Measurements from ENCODE around the gene PLEKHA5. TPM values are rescaled to one million over a fixed set of nuclear protein-coding genes. Genes with fewer than 3 reads are reported as not detected.

The PLEKHA5 gene
- polyA plus RNA-seq, 1 of the 3 experiments (the other 2 are of a cell fraction) = 7.1 TPM

DNA sequence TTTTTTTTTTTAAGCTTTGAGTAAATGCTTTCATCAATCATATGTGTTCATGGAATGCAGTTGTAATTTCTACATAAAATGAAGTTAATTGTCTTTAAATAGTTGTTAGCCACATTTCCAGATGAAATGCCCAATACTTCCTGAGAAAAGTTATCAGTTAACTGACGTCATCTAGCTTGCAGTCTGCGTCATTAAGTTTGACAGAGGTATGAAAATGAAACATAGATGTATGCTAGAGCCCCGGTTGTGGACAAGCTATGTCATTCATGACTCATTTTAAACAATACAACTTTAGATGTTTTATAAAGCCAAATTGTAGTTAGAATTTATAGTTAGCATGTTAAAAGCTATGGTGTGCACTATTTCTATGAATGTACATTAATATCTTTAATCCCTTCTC, 90.7 kb downstream of the PLEKHA5 start:
- Histone ChIP-seq H3K4me2 (no peak overlapping the region), H3K9me2 (no peaks in the 10 kb centered on the region), H3K9me3 (no peaks in the 10 kb centered on the region), H3K36me3 (replicated peaks in 1 of 2; ENCODE audit: control insufficient read depth in 1 of 2, insufficient read depth in 2 of 2, low read length in 1 of 2) (no peaks in the 10 kb centered on the region), H3K9ac (no peak overlapping the region), H3K27me3 (ENCODE audit: insufficient read depth) (no peaks in the 10 kb centered on the region), H3K79me2 (ENCODE audit: insufficient read depth) (no peaks in the 10 kb centered on the region), H2AFZ (ENCODE audit: low read depth) (no peak overlapping the region), H3K4me1 (ENCODE audit: control insufficient read depth in 1 of 2, insufficient read depth in 2 of 2, low read depth in 1 of 2, low read length in 1 of 2) (peaks cover 5 to 10% of the 10 kb centered on the region in 2 experiments; a peak in 3 of 4 replicates), H3K27ac (ENCODE audit: low read depth in 2 of 2, low read length in 1 of 2) (peak overlapping the region in 1 of 2 experiments; percentile 53; a peak in 2 of 4 replicates), H4K20me1 (ENCODE audit: insufficient read depth) (no peaks in the 10 kb centered on the region), H3F3A (replicated peaks; ENCODE audit: insufficient read depth) (peaks cover 8% of the 10 kb centered on the region), H3K4me3 (ENCODE audit: low read depth in 2 of 2, low read length in 1 of 2) (no peak overlapping the region)
- DNase-seq = no peak
- 19% methylated on average over 3 of the region's 3 CpGs for WGBS (ENCODE audit: low lambda C conversion rate)
- POLR2A ChIA-PET = no interaction called here
- CTCF ChIA-PET = no interaction called here
- TF ChIP-seq MAX (IDR thresholded peaks at IDR 0.05; ENCODE audit: low read depth) (no peak), YY1 (IDR thresholded peaks at IDR 0.05; ENCODE audit: low read depth) (no peak), EP300 (IDR thresholded peaks at IDR 0.05; ENCODE audit: borderline replicate concordance in 1 of 2, low read depth in 1 of 2, low read length in 1 of 2) (no peak; a peak in 1 of 4 replicates), EZH2phosphoT487 (IDR thresholded peaks at IDR 0.05; ENCODE audit: borderline replicate concordance, low read depth) (no peak), TCF12 (IDR thresholded peaks at IDR 0.05) (peak; percentile 29; the same call in 1 of the 2 replicates), JUND (IDR thresholded peaks at IDR 0.05) (peak; percentile 39; the same call in 1 of the 2 replicates), GATA2 (CRISPR knock-in tag; IDR thresholded peaks at IDR 0.05) (no peak), ZBTB33 (IDR thresholded peaks at IDR 0.05; ENCODE audit: borderline replicate concordance, low read depth) (no peak), FOSL2 (IDR thresholded peaks at IDR 0.05; ENCODE audit: borderline replicate concordance, low read depth) (peak; percentile 46; the same call in 1 of the 2 replicates)
- TF ChIP-seq, protein P1, sequence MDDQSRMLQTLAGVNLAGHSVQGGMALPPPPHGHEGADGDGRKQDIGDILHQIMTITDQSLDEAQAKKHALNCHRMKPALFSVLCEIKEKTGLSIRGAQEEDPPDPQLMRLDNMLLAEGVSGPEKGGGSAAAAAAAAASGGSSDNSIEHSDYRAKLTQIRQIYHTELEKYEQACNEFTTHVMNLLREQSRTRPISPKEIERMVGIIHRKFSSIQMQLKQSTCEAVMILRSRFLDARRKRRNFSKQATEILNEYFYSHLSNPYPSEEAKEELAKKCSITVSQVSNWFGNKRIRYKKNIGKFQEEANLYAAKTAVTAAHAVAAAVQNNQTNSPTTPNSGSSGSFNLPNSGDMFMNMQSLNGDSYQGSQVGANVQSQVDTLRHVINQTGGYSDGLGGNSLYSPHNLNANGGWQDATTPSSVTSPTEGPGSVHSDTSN (IDR thresholded peaks at IDR 0.05) = peak; percentile 81

DNA sequence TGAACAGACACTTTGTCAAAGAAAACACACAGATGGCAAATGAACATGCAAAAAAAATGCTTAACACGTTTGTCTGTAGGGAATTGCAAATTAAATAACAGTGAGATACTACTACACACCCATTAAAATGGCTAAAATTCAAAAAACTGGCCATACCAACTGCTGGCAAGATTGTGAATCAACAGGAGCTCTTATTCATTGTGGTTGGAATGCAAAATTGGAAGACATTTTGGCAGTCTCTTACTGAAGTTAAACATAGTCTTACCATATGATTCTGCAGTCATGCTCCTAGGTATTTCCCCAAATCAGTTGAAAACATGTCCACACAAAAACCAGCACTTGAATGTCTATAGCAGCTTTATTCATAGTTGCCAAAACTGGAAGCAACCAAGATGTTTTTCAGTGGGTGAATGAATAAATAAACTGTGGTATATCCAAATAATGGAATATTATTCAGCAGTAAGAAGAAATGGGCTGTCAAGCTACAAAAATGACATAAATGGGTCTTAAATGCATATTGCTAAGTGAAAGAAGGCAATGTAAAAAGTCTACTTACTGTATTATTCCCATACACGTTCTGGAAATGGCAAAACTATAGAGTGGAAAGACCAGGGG, 91.4 kb downstream of the PLEKHA5 start:
- ChIA-PET CTCF (no interaction called here), POLR2A (no interaction called here)
- H3K4me1 ChIP-seq (ENCODE audit: control insufficient read depth in 1 of 2, insufficient read depth in 2 of 2, low read depth in 1 of 2, low read length in 1 of 2) = peaks cover 5 to 10% of the 10 kb centered on the region in 2 experiments; a peak in 3 of 4 replicates
- TF ChIP-seq, protein P2, sequence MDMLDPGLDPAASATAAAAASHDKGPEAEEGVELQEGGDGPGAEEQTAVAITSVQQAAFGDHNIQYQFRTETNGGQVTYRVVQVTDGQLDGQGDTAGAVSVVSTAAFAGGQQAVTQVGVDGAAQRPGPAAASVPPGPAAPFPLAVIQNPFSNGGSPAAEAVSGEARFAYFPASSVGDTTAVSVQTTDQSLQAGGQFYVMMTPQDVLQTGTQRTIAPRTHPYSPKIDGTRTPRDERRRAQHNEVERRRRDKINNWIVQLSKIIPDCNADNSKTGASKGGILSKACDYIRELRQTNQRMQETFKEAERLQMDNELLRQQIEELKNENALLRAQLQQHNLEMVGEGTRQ (IDR thresholded peaks at IDR 0.05; ENCODE audit: borderline replicate concordance, low read depth, low read length) = no peak
- TF ChIP-seq ELF1 (IDR thresholded peaks at IDR 0.05) (no peak), MEF2A (IDR thresholded peaks at IDR 0.05; ENCODE audit: borderline replicate concordance, low read depth) (no peak), FOXM1 (IDR thresholded peaks at IDR 0.05; ENCODE audit: low read depth) (no peak), MXI1 (IDR thresholded peaks at IDR 0.05; ENCODE audit: low read depth, low read length) (no peak), NRF1 (IDR thresholded peaks at IDR 0.05; ENCODE audit: low read depth, low read length) (no peak), GABPA (IDR thresholded peaks at IDR 0.05; ENCODE audit: low read depth) (no peak), RFX5 (IDR thresholded peaks at IDR 0.05; ENCODE audit: low read length) (no peak), NFIC (IDR thresholded peaks at IDR 0.05; ENCODE audit: borderline replicate concordance) (peak; percentile 45; the same call in 1 of the 2 replicates), MAX (IDR thresholded peaks at IDR 0.05; ENCODE audit: low read depth) (no peak), SIN3A (IDR thresholded peaks at IDR 0.05; ENCODE audit: borderline replicate concordance, low read depth, low read length) (no peak), TCF12 (IDR thresholded peaks at IDR 0.05) (peak; percentile 46), RXRA (IDR thresholded peaks at IDR 0.05; ENCODE audit: borderline replicate concordance, low read depth) (no peak)
- TF ChIP-seq, protein P3, sequence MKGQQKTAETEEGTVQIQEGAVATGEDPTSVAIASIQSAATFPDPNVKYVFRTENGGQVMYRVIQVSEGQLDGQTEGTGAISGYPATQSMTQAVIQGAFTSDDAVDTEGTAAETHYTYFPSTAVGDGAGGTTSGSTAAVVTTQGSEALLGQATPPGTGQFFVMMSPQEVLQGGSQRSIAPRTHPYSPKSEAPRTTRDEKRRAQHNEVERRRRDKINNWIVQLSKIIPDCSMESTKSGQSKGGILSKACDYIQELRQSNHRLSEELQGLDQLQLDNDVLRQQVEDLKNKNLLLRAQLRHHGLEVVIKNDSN (IDR thresholded peaks at IDR 0.05; ENCODE audit: borderline replicate concordance, low read depth) = no peak
- no peak for DNase-seq
- no peaks in the 10 kb centered on the region for H3K9me2 ChIP-seq
- H3K27ac ChIP-seq (ENCODE audit: low read depth in 2 of 2, low read length in 1 of 2) = peak overlapping the region in 1 of 2 experiments; percentile 53; a peak in 2 of 4 replicates
- no peaks in the 10 kb centered on the region for H3K36me3 ChIP-seq (replicated peaks in 1 of 2; ENCODE audit: control insufficient read depth in 1 of 2, insufficient read depth in 2 of 2, low read length in 1 of 2)
- 76% methylated on average over 2 of the region's 2 CpGs for WGBS (ENCODE audit: low lambda C conversion rate)
- H3K4me2 ChIP-seq = no peak overlapping the region
- H2AFZ ChIP-seq (ENCODE audit: low read depth) = no peak overlapping the region
- peaks cover 8% of the 10 kb centered on the region for H3F3A ChIP-seq (replicated peaks; ENCODE audit: insufficient read depth)
- H3K4me3 ChIP-seq (ENCODE audit: low read depth in 2 of 2, low read length in 1 of 2) = no peak overlapping the region
- H3K27me3 ChIP-seq (ENCODE audit: insufficient read depth) = no peaks in the 10 kb centered on the region
- H3K9me3 ChIP-seq = no peaks in the 10 kb centered on the region
- no peaks in the 10 kb centered on the region for H4K20me1 ChIP-seq (ENCODE audit: insufficient read depth)
- H3K9ac ChIP-seq = no peak overlapping the region
- no peaks in the 10 kb centered on the region for H3K79me2 ChIP-seq (ENCODE audit: insufficient read depth)
